ENCODE results near the gene PLXNA2. TPM values are rescaled to one million over a fixed set of nuclear protein-coding genes. Genes with fewer than 3 reads are reported as not detected.
A peak's percentile ranks its signal among the peaks of the same experiment; 100 is the strongest.

The PLXNA2 gene
- total RNA-seq, 1 experiment from 2014 or later, result 69.7 TPM

GRCh38 chr1:208058756-208059155, 185.4 kb downstream of the PLXNA2 start:
- Mint-ChIP-seq H3K4me3 (ENCODE audit: unreplicated experiment) (no peak overlapping the region), H3K27ac (ENCODE audit: low read depth, unreplicated experiment) (peak overlapping the region; percentile 16), H3K4me1 (ENCODE audit: insufficient read depth, unreplicated experiment) (no peaks in the 10 kb centered on the region), H3K27me3 (ENCODE audit: insufficient read depth, unreplicated experiment) (no peaks in the 10 kb centered on the region), H3K9me3 (ENCODE audit: unreplicated experiment) (no peaks in the 10 kb centered on the region), H3K36me3 (ENCODE audit: insufficient read depth, unreplicated experiment) (peaks cover 20% of the 10 kb centered on the region)
- DNase-seq (ENCODE audit: unreplicated experiment), result no peak
- ChIA-PET CTCF (interaction anchor here (0.7 to 6.1 kb wide), 6 partner anchors 23 to 186 kb away, joined by 3 to 27 read pairs (median 3); no protein-coding TSS in a partner anchor), POLR2A (no interaction called here)
- no TSS peak for BruUV-seq (replicated peaks)
- intact Hi-C loops (cut with micrococcal nuclease), result no loop called here
- no peak for TF ChIP-seq CTCF (IDR thresholded peaks at IDR 0.05; ENCODE audit: unreplicated experiment)

GRCh38 chr1:208058267-208058666, 185.9 kb downstream of the PLXNA2 start:
- POLR2A ChIA-PET, result interaction anchor here (1.7 to 2.2 kb wide), 2 partner anchors 7 to 11 kb away, joined by 4 to 9 read pairs; no protein-coding TSS in a partner anchor
- Mint-ChIP-seq H3K4me3 (ENCODE audit: unreplicated experiment) (no peak overlapping the region), H3K27me3 (ENCODE audit: insufficient read depth, unreplicated experiment) (no peaks in the 10 kb centered on the region), H3K4me1 (ENCODE audit: insufficient read depth, unreplicated experiment) (no peaks in the 10 kb centered on the region), H3K27ac (ENCODE audit: low read depth, unreplicated experiment) (no peak overlapping the region), H3K9me3 (ENCODE audit: unreplicated experiment) (no peaks in the 10 kb centered on the region), H3K36me3 (ENCODE audit: insufficient read depth, unreplicated experiment) (peaks cover 20% of the 10 kb centered on the region)
- BruUV-seq (replicated peaks), result no TSS peak
- no peak for DNase-seq (ENCODE audit: unreplicated experiment)
- intact Hi-C loops (cut with micrococcal nuclease), result no loop called here
- CTCF ChIA-PET, result interaction anchor here (6.1 kb wide), 1 partner anchor 35 kb away, joined by 27 read pairs; no protein-coding TSS in a partner anchor
- TF ChIP-seq CTCF (IDR thresholded peaks at IDR 0.05; ENCODE audit: unreplicated experiment), result no peak

GRCh38 chr1:208057056-208057455, 187.1 kb downstream of the PLXNA2 start:
- BruUV-seq (replicated peaks), result no TSS peak
- Mint-ChIP-seq H3K27ac (ENCODE audit: low read depth, unreplicated experiment) (no peak overlapping the region), H3K4me3 (ENCODE audit: unreplicated experiment) (no peak overlapping the region), H3K9me3 (ENCODE audit: unreplicated experiment) (no peaks in the 10 kb centered on the region), H3K27me3 (ENCODE audit: insufficient read depth, unreplicated experiment) (no peaks in the 10 kb centered on the region), H3K36me3 (ENCODE audit: insufficient read depth, unreplicated experiment) (peaks cover 27% of the 10 kb centered on the region), H3K4me1 (ENCODE audit: insufficient read depth, unreplicated experiment) (no peaks in the 10 kb centered on the region)
- ChIA-PET POLR2A (interaction anchor here (0.5 to 2.2 kb wide), 3 partner anchors 9 to 148 kb away, joined by 3 to 9 read pairs (median 4); no protein-coding TSS in a partner anchor), CTCF (interaction anchor here (0.6 to 6.1 kb wide), 8 partner anchors 15 to 1151 kb away, joined by 3 to 27 read pairs (median 3); no protein-coding TSS in a partner anchor)
- TF ChIP-seq CTCF (IDR thresholded peaks at IDR 0.05; ENCODE audit: unreplicated experiment), result no peak
- intact Hi-C loops (cut with micrococcal nuclease), result no loop called here
- no peak for DNase-seq (ENCODE audit: unreplicated experiment)

GRCh38 chr1:208055535-208055934, 188.6 kb downstream of the PLXNA2 start:
- Mint-ChIP-seq H3K4me1 (ENCODE audit: insufficient read depth, unreplicated experiment) (no peaks in the 10 kb centered on the region), H3K4me3 (ENCODE audit: unreplicated experiment) (no peak overlapping the region), H3K9me3 (ENCODE audit: unreplicated experiment) (no peaks in the 10 kb centered on the region), H3K36me3 (ENCODE audit: insufficient read depth, unreplicated experiment) (peaks cover 30% of the 10 kb centered on the region), H3K27me3 (ENCODE audit: insufficient read depth, unreplicated experiment) (no peaks in the 10 kb centered on the region), H3K27ac (ENCODE audit: low read depth, unreplicated experiment) (peak overlapping the region; percentile 10)
- CTCF ChIA-PET, result interaction anchor here (0.7 to 6.1 kb wide), 10 partner anchors 7 to 190 kb away, joined by 3 to 27 read pairs (median 4); no protein-coding TSS in a partner anchor
- DNase-seq (ENCODE audit: unreplicated experiment), result no peak
- no peak for TF ChIP-seq CTCF (IDR thresholded peaks at IDR 0.05; ENCODE audit: unreplicated experiment)
- POLR2A ChIA-PET, result interaction anchor here (0.6 kb wide), 1 partner anchor 9 kb away, joined by 3 read pairs; no protein-coding TSS in a partner anchor
- intact Hi-C loops (cut with micrococcal nuclease), result no loop called here
- BruUV-seq (replicated peaks), result no TSS peak
